HCT116 (cell line): ENCODE measurements around the gene FN3K.

ENCODE experiments used
- ATF3 ChIP-seq: IDR thresholded peaks from 2 replicates; pipeline ENCODE4 v1.6.1; 2012
- CTCF ChIP-seq, 3 experiments: fragments of 200-600 bp in 1 of 3; sonication (generic) in 1 of 3; IDR thresholded peaks in 2 of 3; conservative IDR thresholded peaks in 1 of 3; 2 replicates each; pipeline ENCODE4 v1.5.1; 2012 to 2017; ENCODE audit warnings: low read depth in 2 of 3, low read length in 2 of 3, antibody characterized with exemption in 1 of 3, borderline replicate concordance in 1 of 3, control low read depth in 1 of 3, mild to moderate bottlenecking in 1 of 3, mixed read lengths in 1 of 3, mixed run types in 1 of 3, moderate library complexity in 1 of 3; ENCODE audit not compliant: insufficient read depth in 1 of 3
- ELF1 ChIP-seq: IDR thresholded peaks from 2 replicates; pipeline ENCODE4 v1.6.1; 2012; ENCODE audit warnings: low read depth, borderline replicate concordance
- EZH2 ChIP-seq: fragments of 200-600 bp; sonication (generic); IDR thresholded peaks from 2 replicates; pipeline ENCODE4 v1.6.1; 2017; ENCODE audit warnings: antibody characterized with exemption, mixed run types
- EZH2phosphoT487 ChIP-seq: fragments of 200-600 bp; IDR thresholded peaks from 2 replicates; pipeline ENCODE4 v1.6.1; 2018; ENCODE audit warnings: antibody characterized with exemption, borderline replicate concordance
- POLR2A ChIP-seq: IDR thresholded peaks from 2 replicates; pipeline ENCODE4 v1.7.0; 2011; ENCODE audit warnings: borderline replicate concordance; ENCODE audit not compliant: insufficient read depth, insufficient read length; ENCODE audit errors: extremely low read depth
- POLR2AphosphoS5 ChIP-seq: IDR thresholded peaks from 2 replicates; pipeline ENCODE4 v1.6.1; 2011; ENCODE audit warnings: mild to moderate bottlenecking, low read depth, low read length, moderate library complexity
- REST ChIP-seq: IDR thresholded peaks from 2 replicates; pipeline ENCODE4 v1.6.1; 2012; ENCODE audit warnings: low read depth
- SP1 ChIP-seq: IDR thresholded peaks from 2 replicates; pipeline ENCODE4 v1.6.1; 2012; ENCODE audit warnings: low read depth
- TCF7L2 ChIP-seq: IDR thresholded peaks from 2 replicates; pipeline ENCODE4 v1.7.0; 2011; ENCODE audit warnings: borderline replicate concordance, inconsistent platforms; ENCODE audit not compliant: insufficient read depth, insufficient read length; ENCODE audit errors: extremely low read depth

GRCh38 chr17:82750241-82750908, 15.0 kb downstream of the FN3K start:
- TF ChIP-seq POLR2A (no peak), EZH2 (no peak), CTCF (IDR thresholded peaks at IDR 0.05 in 2 of 3, conservative IDR thresholded peaks at IDR 0.05 in 1 of 3; ENCODE audit: borderline replicate concordance in 1 of 3, insufficient read depth in 1 of 3, low read depth in 2 of 3, low read length in 2 of 3) (no peak), REST (no peak), EZH2phosphoT487 (no peak), ELF1 (no peak), POLR2AphosphoS5 (no peak), SP1 (no peak), TCF7L2 (no peak), ATF3 (no peak)
